IPS-20b (cell line): ENCODE data around the gene HNRNPA3.

Experiments used
- H3K27ac ChIP-seq: one replicate; pipeline ENCODE4 v1.5.1; 2013; ENCODE audit warnings: low read length
- H3K27me3 ChIP-seq: 2 replicates; pipeline ENCODE4 v1.6.1; 2013; ENCODE audit warnings: mild to moderate bottlenecking, low read length, inconsistent platforms; ENCODE audit not compliant: insufficient read depth
- H3K36me3 ChIP-seq: 2 replicates; pipeline ENCODE4 v1.6.1; 2013; ENCODE audit warnings: low read depth, mild to moderate bottlenecking, inconsistent platforms, low read length, moderate library complexity; ENCODE audit not compliant: insufficient read depth
- H3K4me1 ChIP-seq: 2 replicates; pipeline ENCODE4 v1.6.1; 2013; ENCODE audit warnings: mild to moderate bottlenecking, control low read depth, inconsistent platforms, low read length, moderate library complexity; ENCODE audit not compliant: insufficient read depth
- H3K4me3 ChIP-seq: 2 replicates; pipeline ENCODE4 v1.5.1; 2013; ENCODE audit warnings: mild to moderate bottlenecking, low read length, inconsistent platforms
- H3K9ac ChIP-seq: 2 replicates; pipeline ENCODE4 v1.6.1; 2013; ENCODE audit warnings: low read depth, mild to moderate bottlenecking, inconsistent platforms, low read length, moderate library complexity
- H3K9me3 ChIP-seq: 2 replicates; pipeline ENCODE4 v1.6.1; 2013; ENCODE audit warnings: mild to moderate bottlenecking, low read depth, low read length, inconsistent platforms; ENCODE audit not compliant: insufficient read depth

Gene HNRNPA3

GRCh38 chr2:177250461-177250860 is 37.9 kb downstream of the HNRNPA3 start:
- Histone ChIP-seq H3K4me1 (peaks cover 22% of the 10 kb centered on the region), H3K27ac (no peak overlapping the region), H3K9me3 (no peaks in the 10 kb centered on the region), H3K9ac (no peak overlapping the region), H3K36me3 (no peaks in the 10 kb centered on the region), H3K27me3 (no peaks in the 10 kb centered on the region), H3K4me3 (no peak overlapping the region)

DNA sequence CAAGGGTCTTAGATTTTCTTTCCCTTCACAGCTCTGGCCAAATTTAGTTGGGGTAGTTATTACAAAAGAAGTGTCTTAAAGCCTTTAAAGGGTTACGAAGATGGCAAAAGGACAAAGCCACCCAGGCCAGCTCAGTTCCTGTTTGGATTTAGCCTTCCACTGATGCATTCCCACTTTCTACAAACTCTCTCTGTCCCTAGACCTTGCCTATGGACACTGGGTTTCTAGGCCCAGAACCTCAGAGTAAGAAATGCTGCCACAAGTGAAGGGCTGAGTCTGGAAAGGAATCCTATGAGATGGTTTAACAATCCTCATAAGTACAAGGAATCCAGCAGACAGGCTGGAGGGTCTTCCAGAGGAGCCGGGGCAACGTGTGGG is 38.6 kb downstream of the HNRNPA3 start:
- H3K9ac ChIP-seq, result no peak overlapping the region

GRCh38 chr2:177252808-177253531 is 40.4 kb downstream of the HNRNPA3 start:
- Histone ChIP-seq H3K4me3 (no peak overlapping the region), H3K9ac (no peak overlapping the region)

More for the DNA sequence above, 38.6 kb downstream of the HNRNPA3 start:
- no peak overlapping the region for H3K4me3 ChIP-seq
- no peaks in the 10 kb centered on the region for H3K9me3 ChIP-seq
- H3K4me1 ChIP-seq, result peaks cover 18% of the 10 kb centered on the region
- H3K36me3 ChIP-seq, result no peaks in the 10 kb centered on the region
- H3K27me3 ChIP-seq, result no peaks in the 10 kb centered on the region
- H3K27ac ChIP-seq, result no peak overlapping the region

GRCh38 chr2:177253704-177254103 is 41.1 kb downstream of the HNRNPA3 start:
- Histone ChIP-seq H3K27ac (no peak overlapping the region), H3K36me3 (peaks cover 4% of the 10 kb centered on the region), H3K27me3 (no peaks in the 10 kb centered on the region), H3K4me1 (peaks cover 16% of the 10 kb centered on the region), H3K4me3 (no peak overlapping the region), H3K9me3 (peaks cover 7% of the 10 kb centered on the region), H3K9ac (no peak overlapping the region)

More at GRCh38 chr2:177252808-177253531, 40.4 kb downstream of the HNRNPA3 start:
- Histone ChIP-seq H3K4me1 (peaks cover 16% of the 10 kb centered on the region), H3K9me3 (peaks cover 3% of the 10 kb centered on the region), H3K27me3 (no peaks in the 10 kb centered on the region), H3K27ac (no peak overlapping the region), H3K36me3 (peaks cover under 1% of the 10 kb centered on the region; the same call in 1 of the 2 replicates)

GRCh38 chr2:177254433-177255226 is 42.0 kb downstream of the HNRNPA3 start:
- Histone ChIP-seq H3K36me3 (peaks cover 4% of the 10 kb centered on the region), H3K27ac (no peak overlapping the region), H3K4me3 (no peak overlapping the region), H3K4me1 (peaks cover 16% of the 10 kb centered on the region), H3K27me3 (no peaks in the 10 kb centered on the region), H3K9ac (no peak overlapping the region), H3K9me3 (peaks cover 7% of the 10 kb centered on the region)

DNA sequence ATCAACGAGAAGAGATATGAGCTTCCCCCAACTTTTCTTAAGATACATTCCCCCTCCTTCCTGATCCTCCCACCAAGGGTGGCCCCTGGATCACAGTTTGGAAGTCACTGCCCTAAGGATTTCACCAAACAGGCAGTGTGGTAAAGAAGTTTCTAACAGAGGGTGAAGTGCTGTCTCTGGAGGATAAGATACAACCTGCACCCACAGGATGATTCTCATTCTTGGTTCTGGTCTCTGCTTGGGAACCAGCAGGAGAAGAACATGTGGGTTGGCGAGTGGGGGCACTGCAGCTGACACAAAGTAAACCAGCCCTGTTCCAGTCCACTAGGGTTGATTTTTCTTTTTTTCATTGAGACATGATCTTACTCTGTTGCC is 42.6 kb downstream of the HNRNPA3 start:
- Histone ChIP-seq H3K9ac (no peak overlapping the region), H3K36me3 (peaks cover 4% of the 10 kb centered on the region), H3K4me1 (peaks cover 16% of the 10 kb centered on the region), H3K27me3 (no peaks in the 10 kb centered on the region), H3K9me3 (peaks cover 7% of the 10 kb centered on the region), H3K27ac (no peak overlapping the region), H3K4me3 (no peak overlapping the region)

- H3K4me3 ChIP-seq, result no peak overlapping the region
- peaks cover 7% of the 10 kb centered on the region for H3K9me3 ChIP-seq
- no peaks in the 10 kb centered on the region for H3K27me3 ChIP-seq
- no peak overlapping the region for H3K9ac ChIP-seq
- peaks cover 16% of the 10 kb centered on the region for H3K4me1 ChIP-seq
- no peak overlapping the region for H3K27ac ChIP-seq
- peaks cover 4% of the 10 kb centered on the region for H3K36me3 ChIP-seq
These were observed 43.4 kb downstream of the HNRNPA3 start for GRCh38 chr2:177256026-177256425.

DNA sequence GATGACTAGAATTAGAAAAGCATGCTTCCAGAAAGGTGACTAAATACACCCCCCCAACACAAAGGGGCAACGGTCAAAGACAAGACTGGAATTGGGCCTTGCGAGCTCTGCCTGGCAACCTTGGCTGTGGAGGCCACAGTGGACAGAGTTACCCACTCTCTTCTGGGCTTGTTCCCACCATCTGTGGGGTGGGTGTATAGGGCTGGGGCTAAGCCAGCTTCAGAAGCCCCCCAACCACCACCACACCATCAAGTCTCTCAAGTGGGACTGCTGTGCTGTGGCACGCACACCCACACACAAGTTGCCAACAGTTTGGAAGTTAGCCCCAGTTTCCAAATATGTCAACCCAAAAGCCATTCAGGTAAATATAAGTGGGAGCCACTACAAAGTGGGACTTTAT is 44.1 kb downstream of the HNRNPA3 start:
- H3K27ac ChIP-seq, result no peak overlapping the region
- H3K36me3 ChIP-seq, result peaks cover 4% of the 10 kb centered on the region
- no peak overlapping the region for H3K9ac ChIP-seq
- peaks cover 7% of the 10 kb centered on the region for H3K9me3 ChIP-seq
- no peak overlapping the region for H3K4me3 ChIP-seq
- H3K27me3 ChIP-seq, result no peaks in the 10 kb centered on the region
- H3K4me1 ChIP-seq, result peaks cover 16% of the 10 kb centered on the region

DNA sequence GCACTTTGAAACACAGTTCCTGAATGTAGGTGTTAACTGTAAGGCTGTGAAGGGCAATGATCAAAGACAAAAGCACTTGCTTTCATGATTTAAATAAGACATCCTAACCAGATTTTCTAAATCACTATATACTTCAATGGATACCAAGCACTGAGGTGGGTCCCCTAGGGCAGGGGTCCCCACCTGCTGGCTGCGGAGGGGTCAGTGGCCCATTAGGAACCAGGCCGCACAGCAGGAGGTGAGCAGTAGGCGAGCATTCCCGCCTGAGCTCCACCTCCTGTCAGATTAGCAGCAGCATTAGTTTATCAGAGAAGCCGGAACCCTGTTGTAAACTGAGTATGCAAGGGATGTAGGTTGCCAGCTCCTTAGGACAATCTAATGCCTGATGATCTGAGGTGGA is 44.9 kb downstream of the HNRNPA3 start:
- Histone ChIP-seq H3K4me3 (no peak overlapping the region), H3K4me1 (peaks cover 18% of the 10 kb centered on the region), H3K9me3 (peaks cover 7% of the 10 kb centered on the region), H3K9ac (no peak overlapping the region), H3K27ac (no peak overlapping the region), H3K36me3 (peaks cover 4% of the 10 kb centered on the region), H3K27me3 (no peaks in the 10 kb centered on the region)

DNA sequence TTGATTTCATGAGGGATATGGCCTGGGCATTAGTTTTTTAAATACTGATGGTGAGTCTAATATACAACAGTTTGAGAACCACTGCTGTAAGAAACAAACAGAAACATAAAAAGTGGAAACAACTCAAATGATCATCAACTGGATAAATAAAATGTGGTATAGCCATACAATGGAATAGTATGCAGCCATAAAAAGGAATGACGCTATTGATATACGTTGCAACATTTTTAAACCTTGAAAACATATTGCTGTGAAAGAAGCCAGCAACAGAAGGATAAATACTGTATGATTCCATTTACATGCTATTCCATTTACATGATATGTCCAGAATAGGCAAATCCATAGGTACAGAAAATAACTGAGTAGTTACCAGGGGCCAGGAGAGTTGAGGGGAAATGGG is 45.5 kb downstream of the HNRNPA3 start:
- no peaks in the 10 kb centered on the region for H3K27me3 ChIP-seq
- peaks cover 17% of the 10 kb centered on the region for H3K4me1 ChIP-seq
- H3K9ac ChIP-seq, result no peak overlapping the region
- H3K27ac ChIP-seq, result no peak overlapping the region
- H3K4me3 ChIP-seq, result no peak overlapping the region; the same call in 1 of the 2 replicates
- H3K36me3 ChIP-seq, result peaks cover 4% of the 10 kb centered on the region
- peaks cover 7% of the 10 kb centered on the region for H3K9me3 ChIP-seq

DNA sequence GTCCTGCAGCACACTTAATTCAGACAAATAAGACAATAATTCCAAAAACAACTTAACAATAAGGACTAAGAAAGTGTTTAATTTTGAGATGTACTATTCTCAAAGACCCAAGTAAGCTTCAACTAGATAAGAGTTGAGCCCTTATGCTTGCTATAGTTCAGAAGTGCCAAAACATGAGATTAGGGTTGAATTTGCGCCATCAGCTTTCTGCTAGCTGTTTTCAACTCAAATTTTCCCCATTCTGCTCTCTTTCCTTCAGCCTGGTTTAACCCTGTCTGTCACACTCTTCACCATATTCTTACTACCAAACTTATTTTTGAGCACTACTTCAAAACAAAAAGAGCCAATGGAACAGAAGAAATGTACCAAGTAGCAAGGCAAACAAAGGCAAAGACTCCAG is 47.8 kb downstream of the HNRNPA3 start:
- Histone ChIP-seq H3K9me3 (peaks cover 7% of the 10 kb centered on the region), H3K27ac (no peak overlapping the region), H3K36me3 (peaks cover 4% of the 10 kb centered on the region), H3K9ac (no peak overlapping the region), H3K27me3 (no peaks in the 10 kb centered on the region), H3K4me1 (peaks cover 3% of the 10 kb centered on the region), H3K4me3 (no peak overlapping the region)
